Measurements from ENCODE around the gene MYO16.

DNA sequence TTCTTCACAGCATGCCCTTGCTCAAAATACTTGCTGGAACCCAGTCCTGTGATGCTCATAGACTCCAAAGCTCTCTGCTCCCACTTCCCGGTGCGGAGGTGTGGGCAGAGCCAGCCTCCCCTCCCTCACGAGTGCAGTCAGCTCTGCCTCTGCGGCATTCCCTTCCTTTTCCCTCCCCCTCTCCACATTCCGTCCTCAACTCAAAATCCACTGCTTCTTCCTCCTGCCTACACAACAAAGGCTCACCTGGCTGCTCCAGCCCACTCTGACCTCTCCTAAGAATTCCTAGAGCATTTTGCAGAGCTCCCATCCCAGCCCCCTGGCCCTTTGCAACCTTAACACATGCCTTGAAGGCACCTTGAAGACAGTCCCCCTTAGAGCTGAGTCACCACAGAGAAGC, 527.9 kb downstream of the MYO16 start:
- no peak for TF ChIP-seq POLR2A (IDR thresholded peaks at IDR 0.05)
- TF ChIP-seq, protein P1, sequence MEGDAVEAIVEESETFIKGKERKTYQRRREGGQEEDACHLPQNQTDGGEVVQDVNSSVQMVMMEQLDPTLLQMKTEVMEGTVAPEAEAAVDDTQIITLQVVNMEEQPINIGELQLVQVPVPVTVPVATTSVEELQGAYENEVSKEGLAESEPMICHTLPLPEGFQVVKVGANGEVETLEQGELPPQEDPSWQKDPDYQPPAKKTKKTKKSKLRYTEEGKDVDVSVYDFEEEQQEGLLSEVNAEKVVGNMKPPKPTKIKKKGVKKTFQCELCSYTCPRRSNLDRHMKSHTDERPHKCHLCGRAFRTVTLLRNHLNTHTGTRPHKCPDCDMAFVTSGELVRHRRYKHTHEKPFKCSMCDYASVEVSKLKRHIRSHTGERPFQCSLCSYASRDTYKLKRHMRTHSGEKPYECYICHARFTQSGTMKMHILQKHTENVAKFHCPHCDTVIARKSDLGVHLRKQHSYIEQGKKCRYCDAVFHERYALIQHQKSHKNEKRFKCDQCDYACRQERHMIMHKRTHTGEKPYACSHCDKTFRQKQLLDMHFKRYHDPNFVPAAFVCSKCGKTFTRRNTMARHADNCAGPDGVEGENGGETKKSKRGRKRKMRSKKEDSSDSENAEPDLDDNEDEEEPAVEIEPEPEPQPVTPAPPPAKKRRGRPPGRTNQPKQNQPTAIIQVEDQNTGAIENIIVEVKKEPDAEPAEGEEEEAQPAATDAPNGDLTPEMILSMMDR (IDR thresholded peaks at IDR 0.05) = no peak
